ENCODE measurements around the gene KRTAP12-1. TPM values are rescaled to one million over a fixed set of nuclear protein-coding genes. Genes with fewer than 3 reads are reported as not detected.

Gene KRTAP12-1
- total and polyA plus RNA-seq, 4 donors = not detected

GRCh38 chr21:44729336-44730027, 47.5 kb upstream of the KRTAP12-1 start:
- ATAC-seq (ENCODE audit: insufficient read depth, low FRiP score) = no peak
- TF ChIP-seq CTCF (IDR thresholded peaks at IDR 0.05; ENCODE audit: control extremely low read depth, extremely low read depth) = no peak
- H3K27me3 ChIP-seq (ENCODE audit: control insufficient read depth in 3 of 3, insufficient read depth in 3 of 3, low read length in 2 of 3) = peaks cover 2 to 5% (median 3%) of the 10 kb centered on the region in 3 donors
- DNase-seq = peak in 1 of 3 donors; percentile 10
- H3K27ac ChIP-seq (ENCODE audit: low read depth in 1 of 2, low read length in 1 of 2) = no peak overlapping the region
- H3K9me3 ChIP-seq (ENCODE audit: control insufficient read depth in 4 of 4, insufficient read depth in 3 of 4, low read length in 3 of 4) = peaks cover 0 to 2% (median 0%) of the 10 kb centered on the region in 4 donors
- WGBS, 2 donors = 92 to 94% methylated on average over 23 of the region's 23 CpGs
- H3K36me3 ChIP-seq (ENCODE audit: control insufficient read depth in 4 of 4, insufficient read depth in 4 of 4, low read length in 4 of 4) = no peaks in the 10 kb centered on the region
- H3K4me1 ChIP-seq (ENCODE audit: control insufficient read depth in 5 of 5, insufficient read depth in 5 of 5, low read length in 5 of 5) = no peaks in the 10 kb centered on the region
- no peak overlapping the region for H3K4me3 ChIP-seq
- no peak overlapping the region for H3K9ac ChIP-seq (ENCODE audit: insufficient read depth in 1 of 2, low read length in 2 of 2)

GRCh38 chr21:44728716-44729115, 46.8 kb upstream of the KRTAP12-1 start:
- ATAC-seq (ENCODE audit: insufficient read depth, low FRiP score) (no peak), DNase-seq (peak in 1 of 3 donors; percentile 9)
- no peak overlapping the region for H3K4me3 ChIP-seq
- no peaks in the 10 kb centered on the region for H3K9me3 ChIP-seq (ENCODE audit: control insufficient read depth in 4 of 4, insufficient read depth in 3 of 4, low read length in 3 of 4)
- no peak overlapping the region for H3K9ac ChIP-seq (ENCODE audit: insufficient read depth in 1 of 2, low read length in 2 of 2)
- no peak for TF ChIP-seq CTCF (IDR thresholded peaks at IDR 0.05; ENCODE audit: control extremely low read depth, extremely low read depth)
- no peaks in the 10 kb centered on the region for H3K4me1 ChIP-seq (ENCODE audit: control insufficient read depth in 5 of 5, insufficient read depth in 5 of 5, low read length in 5 of 5)
- no peak overlapping the region for H3K27ac ChIP-seq (ENCODE audit: low read depth in 1 of 2, low read length in 1 of 2)
- 84 to 87% methylated on average over 14 of the region's 14 CpGs for WGBS, 2 donors
- H3K36me3 ChIP-seq (ENCODE audit: control insufficient read depth in 4 of 4, insufficient read depth in 4 of 4, low read length in 4 of 4) = no peaks in the 10 kb centered on the region
- H3K27me3 ChIP-seq (ENCODE audit: control insufficient read depth in 3 of 3, insufficient read depth in 3 of 3, low read length in 2 of 3) = peaks cover 3 to 9% (median 8%) of the 10 kb centered on the region in 3 donors

- DNase-seq (no peak), ATAC-seq (ENCODE audit: insufficient read depth, low FRiP score) (no peak)
- peaks cover 0 to 2% (median 0%) of the 10 kb centered on the region in 4 donors for H3K9me3 ChIP-seq (ENCODE audit: control insufficient read depth in 4 of 4, insufficient read depth in 3 of 4, low read length in 3 of 4)
- H3K9ac ChIP-seq (ENCODE audit: insufficient read depth in 1 of 2, low read length in 2 of 2) = no peak overlapping the region
- H3K4me1 ChIP-seq (ENCODE audit: control insufficient read depth in 5 of 5, insufficient read depth in 5 of 5, low read length in 5 of 5) = peaks cover 0 to 5% (median 0%) of the 10 kb centered on the region in 5 donors
- no peak overlapping the region for H3K27ac ChIP-seq (ENCODE audit: low read depth in 1 of 2, low read length in 1 of 2)
- no peak for TF ChIP-seq CTCF (IDR thresholded peaks at IDR 0.05; ENCODE audit: control extremely low read depth, extremely low read depth)
- peaks cover 3 to 16% (median 14%) of the 10 kb centered on the region in 3 donors for H3K27me3 ChIP-seq (ENCODE audit: control insufficient read depth in 3 of 3, insufficient read depth in 3 of 3, low read length in 2 of 3)
- no peak overlapping the region for H3K4me3 ChIP-seq
- 69 to 75% methylated on average over 9 of the region's 9 CpGs for WGBS, 2 donors
- no peaks in the 10 kb centered on the region for H3K36me3 ChIP-seq (ENCODE audit: control insufficient read depth in 4 of 4, insufficient read depth in 4 of 4, low read length in 4 of 4)
Measured at GRCh38 chr21:44727757-44728156, 45.8 kb upstream of the KRTAP12-1 start.

All from lung (tissue), 12 donors.